GM12878 (cell line): Measurements from ENCODE around the gene PLCG1. TPM values are rescaled to one million over a fixed set of nuclear protein-coding genes. Genes with fewer than 3 reads are reported as not detected.

Experiments used
- ATAC-seq: fragments of 200-7000 bp; cut with Tn5 transposase; 3 replicates; pipeline ENCODE4 v1.9.1; 2020; ENCODE audit warnings: mild to moderate bottlenecking, moderate library complexity
- BruUV-seq: library from RNA; stranded (reverse); fragments of 400-500 nt; replicated peaks from 2 replicates; lab custom pipeline; 2021; lab: Mats Ljungman, UMichigan
- CTCF ChIA-PET: fragments of 300-600 bp; sonication (Branson Sonifier 250); formaldehyde crosslinking; extraction: SDS; loops from one replicate; lab custom pipeline; 2021; ENCODE audit warnings: inconsistent platforms; lab: Yijun Ruan, JAX
- POLR2A ChIA-PET: fragments of 350-600 bp; formaldehyde crosslinking; extraction: SDS; loops from one replicate; lab custom pipeline; 2021; ENCODE audit warnings: inconsistent platforms; lab: Charles Lee
- RAD21 ChIA-PET: fragments of 300-600 bp; sonication (Branson Sonifier 250); formaldehyde crosslinking; loops from one replicate; lab custom pipeline; 2023; ENCODE audit warnings: antibody characterized with exemption; ENCODE audit not compliant: unreplicated experiment; lab: Charles Lee
- SMC1A ChIA-PET: fragments of 300-600 bp; sonication (Branson Sonifier 250); formaldehyde crosslinking; loops from one replicate; lab custom pipeline; 2023; ENCODE audit not compliant: unreplicated experiment, uncharacterized antibody; lab: Charles Lee
- DNase-seq: peaks from one replicate; pipeline ENCODE4 v3.0.0-alpha.2; 2011; ENCODE audit warnings: low read depth, low spot score
- FAIRE-seq: peaks from 3 replicates; lab custom pipeline; 2011; peaks lifted over from hg19 to GRCh38; lab: Jason Lieb, UNC
- H2AFZ ChIP-seq: 2 replicates; pipeline ENCODE4 v1.6.0; 2011; ENCODE audit warnings: low read depth, low read length, control low read depth; ENCODE audit not compliant: control insufficient read depth
- H3K27ac ChIP-seq: 2 replicates; pipeline ENCODE4 v1.5.1; 2011; ENCODE audit warnings: control low read depth; ENCODE audit not compliant: control insufficient read depth, insufficient read depth
- H3K27me3 ChIP-seq, 2 experiments: replicated peaks in 1 of 2; 2 replicates each; pipeline versions ENCODE4 v1.6.0 to v1.6.1; 2011; ENCODE audit warnings: low read length in 1 of 2; ENCODE audit not compliant: control insufficient read depth in 2 of 2, insufficient read depth in 2 of 2
- H3K36me3 ChIP-seq, 2 experiments: 2 replicates each; pipeline ENCODE4 v1.5.1; 2011; ENCODE audit warnings: low read length in 1 of 2; ENCODE audit not compliant: control insufficient read depth in 2 of 2, insufficient read depth in 2 of 2
- H3K4me1 ChIP-seq: 2 replicates; pipeline ENCODE4 v1.6.1; 2011; ENCODE audit warnings: mild to moderate bottlenecking, low read length, moderate library complexity, mixed read lengths; ENCODE audit not compliant: control insufficient read depth, insufficient read depth
- H3K4me2 ChIP-seq: 2 replicates; pipeline ENCODE4 v1.6.0; 2011; ENCODE audit warnings: control low read depth; ENCODE audit not compliant: control insufficient read depth, insufficient read depth
- H3K4me3 ChIP-seq: fragments of 200-600 bp; sonication (generic); 2 replicates; pipeline ENCODE4 v1.5.1; 2016
- H3K79me2 ChIP-seq: 2 replicates; pipeline ENCODE4 v1.6.0; 2011; ENCODE audit warnings: low read length; ENCODE audit not compliant: control insufficient read depth, insufficient read depth
- H3K9ac ChIP-seq: 2 replicates; pipeline ENCODE4 v1.8.0; 2011; ENCODE audit warnings: low read length, control low read depth, mixed read lengths; ENCODE audit not compliant: control insufficient read depth, insufficient read depth
- H3K9me3 ChIP-seq: replicated peaks from 3 replicates; pipeline ENCODE4 v1.5.1; 2011; ENCODE audit warnings: mild to moderate bottlenecking, low read length; ENCODE audit not compliant: control insufficient read depth, insufficient read depth
- H4K20me1 ChIP-seq: 2 replicates; pipeline ENCODE4 v1.6.0; 2011; ENCODE audit not compliant: control insufficient read depth, insufficient read depth
- ATF7 ChIP-seq: fragments of 450-650 bp; IDR thresholded peaks from 2 replicates; pipeline ENCODE4 v1.6.1; 2016; ENCODE audit warnings: low read depth, mild to moderate bottlenecking
- CBFB ChIP-seq: IDR thresholded peaks from 2 replicates; pipeline ENCODE4 v1.6.1; 2016; ENCODE audit warnings: antibody characterized with exemption, low read depth
- GABPA ChIP-seq: IDR thresholded peaks from 2 replicates; pipeline ENCODE4 v1.6.1; 2014; ENCODE audit warnings: antibody characterized with exemption, low read depth, mild to moderate bottlenecking, inconsistent platforms
- NBN ChIP-seq: fragments of 450-650 bp; IDR thresholded peaks from 2 replicates; pipeline ENCODE4 v1.6.1; 2016
- SP1 ChIP-seq: IDR thresholded peaks from one replicate; pipeline ENCODE4 v1.6.1; 2011; ENCODE audit warnings: low read depth, low read length
- ZBTB11 ChIP-seq: fragments of 450-650 bp; formaldehyde crosslinking; IDR thresholded peaks from 2 replicates; pipeline ENCODE4 v1.5.0; 2022; ENCODE audit warnings: mild to moderate bottlenecking, missing genetic modification characterization
- ZNF592 ChIP-seq: fragments of 450-650 bp; IDR thresholded peaks from 2 replicates; pipeline ENCODE4 v1.6.1; 2017; ENCODE audit warnings: mild to moderate bottlenecking, moderate library complexity
- ZSCAN29 ChIP-seq: fragments of 450-650 bp; IDR thresholded peaks from 2 replicates; pipeline ENCODE4 v1.6.1; 2017; ENCODE audit warnings: mild to moderate bottlenecking, moderate library complexity
- WGBS: methylation state at CpG from one replicate; pipeline ENCODE4 v1.1.6; 2016; ENCODE audit warnings: low lambda C conversion rate; ENCODE audit not compliant: insufficient replicate concordance, insufficient coverage; ENCODE audit errors: missing lambda C conversion rate; 5-methylcytosine and 5-hydroxymethylcytosine counted together
- in situ Hi-C: fragments of 300-500 bp; cut with MboI; formaldehyde crosslinking; loops from 9 replicates; pipeline ENCODE4 v1.14.3; 2018; ENCODE audit warnings: mixed read lengths
- intact Hi-C: fragments of 100-400 bp; cut with micrococcal nuclease; formaldehyde crosslinking; loops from one replicate; pipeline ENCODE4 v1.14.2; 2022; ENCODE audit not compliant: unreplicated experiment
- polyA plus RNA-seq, 11 experiments: library from polyadenylated mRNA; depleted of rRNA in 4 of 11; unstranded in 6 of 11; stranded (reverse) in 5 of 11; fragments of >200 nt; fragmentation: Nextera tagmentation in 4 of 11; fragmentation: Illumina TruSeq in 1 of 11; extraction: Ambion mirVana in 4 of 11; extraction: Trizol in 1 of 11; gene quantifications; 1 replicate in 1 of 11; 2 replicates in 10 of 11; pipeline versions ENCODE4 v1.2.1 to v1.2.3, GENCODE V29; 2011 to 2016; ENCODE audit warnings: inconsistent platforms in 2 of 11, missing spikeins in 2 of 11, low read depth in 1 of 11
- total RNA-seq, 4 experiments: library from RNA; depleted of rRNA in 3 of 4; stranded (reverse); fragments of >200 nt in 3 of 4; fragmentation: Illumina TruSeq in 1 of 4; extraction: Trizol in 1 of 4; gene quantifications; 2 replicates each; pipeline versions ENCODE4 v1.2.1 to v1.2.3, GENCODE V29; 2013 to 2021

Gene PLCG1
- total and polyA plus RNA-seq, 10 of the 15 experiments (the other 5 are each of a cell fraction or from before 2014, with no cell fraction given) = 2.6 to 114 (median 45.3) TPM

GRCh38 chr20:41091927-41092326 is 45.4 kb upstream of the PLCG1 start:
- Histone ChIP-seq H3K9ac (no peak overlapping the region), H2AFZ (no peak overlapping the region), H3K36me3 (peaks cover 15 to 28% of the 10 kb centered on the region in 2 experiments), H3K9me3 (no peaks in the 10 kb centered on the region), H3K79me2 (no peaks in the 10 kb centered on the region), H4K20me1 (no peaks in the 10 kb centered on the region), H3K4me1 (no peaks in the 10 kb centered on the region), H3K4me3 (no peak overlapping the region), H3K27me3 (no peaks in the 10 kb centered on the region), H3K4me2 (no peak overlapping the region), H3K27ac (no peak overlapping the region)
- in situ Hi-C loops (loop anchor here (5.0 to 25.0 kb wide), 2 partner anchors 120 to 355 kb away; no protein-coding TSS in a partner anchor), intact Hi-C loops (no loop called here)
- 86% methylated on average over 4 of the region's 4 CpGs for WGBS
- TF ChIP-seq ZBTB11 = no peak
- no peak for TF ChIP-seq GABPA
- TF ChIP-seq CBFB = no peak
- TF ChIP-seq ZSCAN29 = no peak
- TF ChIP-seq SP1 = no peak
- no peak for TF ChIP-seq NBN
- TF ChIP-seq ATF7 = no peak
- TF ChIP-seq ZNF592 = no peak
- DNase-seq (no peak), ATAC-seq (no peak), FAIRE-seq (no peak)
- RAD21 ChIA-PET = interaction anchor here (1.3 to 1.8 kb wide), 3 partner anchors 101 to 124 kb away, joined by 3 to 13 read pairs (median 7); no protein-coding TSS in a partner anchor
- no TSS peak for BruUV-seq
- CTCF ChIA-PET = interaction anchor here (1.1 to 10.1 kb wide), 6 partner anchors 9 to 129 kb away, joined by 3 to 326 read pairs (median 5); no protein-coding TSS in a partner anchor
- SMC1A ChIA-PET = interaction anchor here (1.0 to 3.1 kb wide), 6 partner anchors 40 to 123 kb away, joined by 3 to 21 read pairs (median 4); no protein-coding TSS in a partner anchor
- POLR2A ChIA-PET = interaction anchor here (0.7 kb wide), 1 partner anchor 247 kb away, joined by 4 read pairs; no protein-coding TSS in a partner anchor
